ENCODE measurements around the gene CDCA5.

Gene CDCA5

GRCh38 chr11:65058419-65059054, 25.3 kb downstream of the CDCA5 start, which contains the start of gene NAALADL1:
Gene NAALADL1, minus strand, starts transcription at chr11:65058553. Its CDS starts 32 bp downstream, at chr11:65058521.
- H3K4me2 ChIP-seq (ENCODE audit: low read depth, low read length, poor library complexity, severe bottlenecking), result no peak within 1 kb of the TSS
- H2AFZ ChIP-seq (ENCODE audit: low read depth, low read length, severe bottlenecking), result no peak within 1 kb of the TSS
- H3K36me3 ChIP-seq (ENCODE audit: low read length), result no peaks in the 10 kb centered on the region
- H3K4me3 ChIP-seq (ENCODE audit: insufficient read depth, low read length, poor library complexity, severe bottlenecking), result no peak within 1 kb of the TSS
- no peaks in the 10 kb centered on the region for H3K9me3 ChIP-seq (ENCODE audit: insufficient read depth, low read length)
- H3K27me3 ChIP-seq (ENCODE audit: low read length), result no peaks in the 10 kb centered on the region
- no peaks in the 10 kb centered on the region for H3F3A ChIP-seq (ENCODE audit: insufficient read depth)
- no peaks in the 10 kb centered on the region for H4K20me1 ChIP-seq (ENCODE audit: low read depth, low read length)
- H3K27ac ChIP-seq (ENCODE audit: low read depth, low read length), result no peak within 1 kb of the TSS
- H3K9ac ChIP-seq (ENCODE audit: low read length), result no peak within 1 kb of the TSS
- H3K9me2 ChIP-seq (replicated peaks; ENCODE audit: insufficient read depth, low read length), result no peaks in the 10 kb centered on the region
- TF ChIP-seq, protein P1, sequence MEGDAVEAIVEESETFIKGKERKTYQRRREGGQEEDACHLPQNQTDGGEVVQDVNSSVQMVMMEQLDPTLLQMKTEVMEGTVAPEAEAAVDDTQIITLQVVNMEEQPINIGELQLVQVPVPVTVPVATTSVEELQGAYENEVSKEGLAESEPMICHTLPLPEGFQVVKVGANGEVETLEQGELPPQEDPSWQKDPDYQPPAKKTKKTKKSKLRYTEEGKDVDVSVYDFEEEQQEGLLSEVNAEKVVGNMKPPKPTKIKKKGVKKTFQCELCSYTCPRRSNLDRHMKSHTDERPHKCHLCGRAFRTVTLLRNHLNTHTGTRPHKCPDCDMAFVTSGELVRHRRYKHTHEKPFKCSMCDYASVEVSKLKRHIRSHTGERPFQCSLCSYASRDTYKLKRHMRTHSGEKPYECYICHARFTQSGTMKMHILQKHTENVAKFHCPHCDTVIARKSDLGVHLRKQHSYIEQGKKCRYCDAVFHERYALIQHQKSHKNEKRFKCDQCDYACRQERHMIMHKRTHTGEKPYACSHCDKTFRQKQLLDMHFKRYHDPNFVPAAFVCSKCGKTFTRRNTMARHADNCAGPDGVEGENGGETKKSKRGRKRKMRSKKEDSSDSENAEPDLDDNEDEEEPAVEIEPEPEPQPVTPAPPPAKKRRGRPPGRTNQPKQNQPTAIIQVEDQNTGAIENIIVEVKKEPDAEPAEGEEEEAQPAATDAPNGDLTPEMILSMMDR (IDR thresholded peaks at IDR 0.05; ENCODE audit: insufficient read depth, low read length, poor library complexity, severe bottlenecking), result no peak
- no peak for TF ChIP-seq EZH2phosphoT487 (conservative IDR thresholded peaks at IDR 0.05; ENCODE audit: low read length)
- no peaks in the 10 kb centered on the region for H3K79me2 ChIP-seq (ENCODE audit: insufficient read depth, low read length)

DNA sequence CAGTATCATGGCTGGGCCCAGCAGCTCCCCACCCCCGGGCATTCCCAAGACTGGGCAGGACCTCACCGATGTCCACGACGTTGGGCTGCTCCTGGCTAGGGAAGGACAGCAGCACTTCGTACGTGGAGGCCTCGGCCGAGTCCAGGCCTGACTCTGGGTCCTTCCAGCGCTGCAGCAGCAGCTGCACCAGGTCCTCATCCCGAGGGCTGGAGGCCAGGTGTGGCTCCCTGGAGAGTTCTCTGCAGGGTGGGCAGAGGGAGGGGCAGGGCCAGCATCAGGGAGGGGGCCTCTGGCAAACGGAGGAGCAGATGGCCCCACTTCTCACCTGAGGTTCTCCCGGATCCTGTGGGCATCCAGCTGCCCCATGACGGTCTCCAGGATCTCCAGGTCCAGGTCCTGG, 25.8 kb downstream of the CDCA5 start:
- H3F3A ChIP-seq (ENCODE audit: insufficient read depth), result no peaks in the 10 kb centered on the region
- H3K27me3 ChIP-seq (ENCODE audit: low read length), result no peaks in the 10 kb centered on the region
- no peak overlapping the region for H3K4me2 ChIP-seq (ENCODE audit: low read depth, low read length, poor library complexity, severe bottlenecking)
- H3K27ac ChIP-seq (ENCODE audit: low read depth, low read length), result no peak overlapping the region
- H3K36me3 ChIP-seq (ENCODE audit: low read length), result no peaks in the 10 kb centered on the region
- no peaks in the 10 kb centered on the region for H3K9me3 ChIP-seq (ENCODE audit: insufficient read depth, low read length)
- no peaks in the 10 kb centered on the region for H3K9me2 ChIP-seq (replicated peaks; ENCODE audit: insufficient read depth, low read length)
- no peaks in the 10 kb centered on the region for H3K79me2 ChIP-seq (ENCODE audit: insufficient read depth, low read length)
- H2AFZ ChIP-seq (ENCODE audit: low read depth, low read length, severe bottlenecking), result no peak overlapping the region
- H4K20me1 ChIP-seq (ENCODE audit: low read depth, low read length), result no peaks in the 10 kb centered on the region
- TF ChIP-seq, protein P1 (IDR thresholded peaks at IDR 0.05; ENCODE audit: insufficient read depth, low read length, poor library complexity, severe bottlenecking), result no peak
- no peak for TF ChIP-seq EZH2phosphoT487 (conservative IDR thresholded peaks at IDR 0.05; ENCODE audit: low read length)
- no peak overlapping the region for H3K9ac ChIP-seq (ENCODE audit: low read length)
- H3K4me3 ChIP-seq (ENCODE audit: insufficient read depth, low read length, poor library complexity, severe bottlenecking), result no peak overlapping the region

DNA sequence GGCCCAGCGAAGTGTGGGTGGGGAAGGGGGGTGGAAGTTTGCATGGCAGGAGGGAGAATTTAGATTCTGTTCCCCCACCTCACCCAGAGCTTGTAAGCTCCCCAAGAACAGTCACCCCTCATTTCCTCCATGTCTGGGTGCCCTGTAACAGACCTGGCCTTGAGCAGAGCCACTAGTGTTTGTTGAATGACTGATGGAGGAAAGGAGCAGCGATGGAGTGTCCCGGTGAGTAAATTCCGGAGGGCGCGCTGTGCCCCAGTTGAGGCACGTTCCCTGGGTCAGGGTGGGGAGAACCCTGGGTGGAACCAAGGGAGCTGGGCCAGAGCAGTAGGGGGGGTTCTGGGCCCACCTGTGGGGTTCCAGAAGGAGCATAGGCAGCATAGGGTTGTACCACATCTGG, 26.3 kb downstream of the CDCA5 start:
- Histone ChIP-seq H3K9me2 (replicated peaks; ENCODE audit: insufficient read depth, low read length) (no peaks in the 10 kb centered on the region), H4K20me1 (ENCODE audit: low read depth, low read length) (no peaks in the 10 kb centered on the region), H2AFZ (ENCODE audit: low read depth, low read length, severe bottlenecking) (no peak overlapping the region), H3K9me3 (ENCODE audit: insufficient read depth, low read length) (no peaks in the 10 kb centered on the region), H3K4me2 (ENCODE audit: low read depth, low read length, poor library complexity, severe bottlenecking) (no peak overlapping the region), H3K27ac (ENCODE audit: low read depth, low read length) (no peak overlapping the region), H3K9ac (ENCODE audit: low read length) (no peak overlapping the region), H3K4me3 (ENCODE audit: insufficient read depth, low read length, poor library complexity, severe bottlenecking) (no peak overlapping the region), H3K36me3 (ENCODE audit: low read length) (no peaks in the 10 kb centered on the region), H3K27me3 (ENCODE audit: low read length) (no peaks in the 10 kb centered on the region), H3K79me2 (ENCODE audit: insufficient read depth, low read length) (no peaks in the 10 kb centered on the region), H3F3A (ENCODE audit: insufficient read depth) (no peaks in the 10 kb centered on the region)
- TF ChIP-seq, protein P1 (IDR thresholded peaks at IDR 0.05; ENCODE audit: insufficient read depth, low read length, poor library complexity, severe bottlenecking), result no peak
- TF ChIP-seq EZH2phosphoT487 (conservative IDR thresholded peaks at IDR 0.05; ENCODE audit: low read length), result no peak

Data from SU-DHL-6 (cell line).